D721Med (cell line): Measurements from ENCODE around the gene ACOT12.

ENCODE experiments used
- DNase-seq: peaks from one replicate; pipeline ENCODE4 v3.0.0; 2011; ENCODE audit warnings: low spot score; ENCODE audit not compliant: insufficient read length
- FAIRE-seq: peaks from 2 replicates; lab custom pipeline; 2011; peaks lifted over from hg19 to GRCh38; lab: Jason Lieb, UNC
- TF ChIP-seq, protein P1 (sequence below): IDR thresholded peaks from 2 replicates; pipeline ENCODE4 v1.5.1; 2012; ENCODE audit warnings: mild to moderate bottlenecking, control low read depth; ENCODE audit not compliant: insufficient read depth; ENCODE audit errors: missing control alignments

ACOT12 gene

DNA sequence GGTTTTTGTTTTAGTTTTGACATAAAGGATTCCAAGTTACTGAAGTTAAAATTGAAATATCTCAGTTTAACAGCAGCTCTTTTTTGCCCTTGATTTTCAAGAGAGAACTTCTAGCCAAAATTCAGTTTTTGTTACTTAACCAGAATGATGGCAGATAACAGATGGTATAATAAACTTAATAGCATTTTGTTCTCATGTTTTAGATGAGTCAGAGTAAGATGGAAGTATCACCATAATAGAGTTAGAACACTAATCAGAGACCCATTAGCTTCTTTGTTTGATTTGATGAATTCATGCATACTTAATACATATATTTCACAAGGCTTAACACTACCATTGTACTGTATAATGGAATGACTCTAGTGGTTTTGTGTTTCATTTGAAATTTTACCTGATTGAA is 80.7 kb downstream of the ACOT12 start:
- DNase-seq (no peak), FAIRE-seq (no peak)
- TF ChIP-seq, protein P1, sequence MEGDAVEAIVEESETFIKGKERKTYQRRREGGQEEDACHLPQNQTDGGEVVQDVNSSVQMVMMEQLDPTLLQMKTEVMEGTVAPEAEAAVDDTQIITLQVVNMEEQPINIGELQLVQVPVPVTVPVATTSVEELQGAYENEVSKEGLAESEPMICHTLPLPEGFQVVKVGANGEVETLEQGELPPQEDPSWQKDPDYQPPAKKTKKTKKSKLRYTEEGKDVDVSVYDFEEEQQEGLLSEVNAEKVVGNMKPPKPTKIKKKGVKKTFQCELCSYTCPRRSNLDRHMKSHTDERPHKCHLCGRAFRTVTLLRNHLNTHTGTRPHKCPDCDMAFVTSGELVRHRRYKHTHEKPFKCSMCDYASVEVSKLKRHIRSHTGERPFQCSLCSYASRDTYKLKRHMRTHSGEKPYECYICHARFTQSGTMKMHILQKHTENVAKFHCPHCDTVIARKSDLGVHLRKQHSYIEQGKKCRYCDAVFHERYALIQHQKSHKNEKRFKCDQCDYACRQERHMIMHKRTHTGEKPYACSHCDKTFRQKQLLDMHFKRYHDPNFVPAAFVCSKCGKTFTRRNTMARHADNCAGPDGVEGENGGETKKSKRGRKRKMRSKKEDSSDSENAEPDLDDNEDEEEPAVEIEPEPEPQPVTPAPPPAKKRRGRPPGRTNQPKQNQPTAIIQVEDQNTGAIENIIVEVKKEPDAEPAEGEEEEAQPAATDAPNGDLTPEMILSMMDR, result no peak

DNA sequence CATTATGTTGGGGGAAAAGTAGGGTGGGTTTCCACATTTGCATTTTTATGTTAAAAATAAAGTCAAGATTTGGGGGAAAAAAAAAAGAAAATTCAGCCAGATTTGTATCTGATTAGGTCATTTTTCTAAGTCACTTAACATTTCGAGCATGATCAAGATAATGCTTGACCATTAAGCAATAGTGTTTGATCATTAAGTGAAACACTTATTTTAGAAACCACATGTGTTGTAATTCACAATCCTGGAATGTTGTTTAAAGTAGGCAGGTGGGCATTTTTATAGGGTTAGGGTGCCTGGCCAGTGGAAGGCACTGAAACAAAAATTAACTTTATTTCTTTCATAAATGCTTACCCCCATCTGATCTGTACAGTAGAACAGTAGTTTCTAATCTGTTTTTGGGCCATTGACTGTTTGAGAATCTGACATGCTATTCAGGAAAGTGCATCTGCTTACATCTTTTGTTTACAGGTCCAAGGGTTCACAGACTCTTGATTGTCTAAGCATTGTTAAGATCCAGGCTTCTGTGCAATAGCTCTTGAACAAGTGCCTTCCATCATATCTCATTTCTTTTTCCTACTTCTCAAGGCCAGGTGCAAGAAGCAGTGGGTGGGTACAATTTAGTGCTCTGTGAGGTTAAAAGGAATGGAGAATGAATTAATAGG is 83.4 kb downstream of the ACOT12 start:
- TF ChIP-seq, protein P1, result no peak
- DNase-seq (no peak), FAIRE-seq (no peak)

DNA sequence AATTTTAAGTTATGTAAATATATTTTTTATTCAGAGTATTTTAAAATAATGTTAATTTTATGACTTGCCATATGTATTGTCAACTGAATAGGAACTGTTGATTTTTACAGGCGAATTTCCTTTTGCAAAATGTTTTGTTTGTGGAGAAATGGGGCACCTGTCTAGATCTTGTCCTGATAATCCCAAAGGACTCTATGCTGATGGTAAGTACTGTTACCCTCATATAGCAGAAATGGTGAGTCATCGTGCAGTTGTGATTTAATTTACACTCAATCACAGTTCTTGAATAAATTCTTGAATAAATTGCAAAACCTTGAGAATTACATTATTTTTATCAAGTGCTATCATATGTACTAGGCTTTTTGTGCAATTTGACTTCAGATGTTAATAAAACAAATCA is 85.1 kb downstream of the ACOT12 start:
- DNase-seq (no peak), FAIRE-seq (peak; percentile 6)
- TF ChIP-seq, protein P1, result no peak

DNA sequence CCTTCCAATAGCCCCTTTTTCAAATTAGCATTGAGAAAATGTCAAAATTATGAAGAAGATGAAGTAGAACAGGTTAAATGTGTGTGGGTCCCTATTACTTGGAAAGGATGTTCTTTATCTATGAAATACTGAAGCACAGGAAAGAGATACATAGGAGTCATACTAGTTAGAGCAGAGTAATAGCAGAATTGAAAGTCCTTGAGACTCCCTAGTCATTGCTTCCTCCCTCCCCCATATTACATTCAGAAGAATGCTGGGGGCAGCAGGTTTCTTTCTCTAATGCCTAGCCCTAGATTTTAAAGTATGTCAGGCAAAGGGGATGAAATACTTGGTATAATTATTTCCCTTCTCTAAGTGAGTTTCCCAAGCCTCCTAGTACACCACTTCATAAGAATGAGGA is 88.1 kb downstream of the ACOT12 start:
- FAIRE-seq, result no peak

DNA sequence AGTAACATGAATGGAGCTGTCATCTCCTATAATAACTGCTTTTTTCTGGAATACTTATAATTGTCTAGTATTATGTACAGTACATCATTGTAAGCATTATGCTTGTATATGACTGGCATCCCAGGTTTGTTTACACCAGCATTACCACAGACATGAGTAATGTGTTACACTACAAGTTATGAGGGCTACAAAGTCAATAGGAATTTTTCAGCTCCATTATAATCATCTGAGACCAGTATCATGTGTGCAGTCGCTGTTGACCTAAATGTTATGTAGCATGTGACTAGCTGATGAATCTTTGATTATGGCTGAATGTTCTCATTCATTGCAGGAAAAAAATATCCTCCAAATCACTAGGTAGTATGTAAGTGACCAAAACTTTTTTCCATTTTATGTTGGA is 90.4 kb downstream of the ACOT12 start:
- no peak for DNase-seq
- TF ChIP-seq, protein P1, result no peak
- no peak for FAIRE-seq

More for the DNA sequence above, 88.1 kb downstream of the ACOT12 start:
- DNase-seq, result no peak
- TF ChIP-seq, protein P1, result no peak

DNA sequence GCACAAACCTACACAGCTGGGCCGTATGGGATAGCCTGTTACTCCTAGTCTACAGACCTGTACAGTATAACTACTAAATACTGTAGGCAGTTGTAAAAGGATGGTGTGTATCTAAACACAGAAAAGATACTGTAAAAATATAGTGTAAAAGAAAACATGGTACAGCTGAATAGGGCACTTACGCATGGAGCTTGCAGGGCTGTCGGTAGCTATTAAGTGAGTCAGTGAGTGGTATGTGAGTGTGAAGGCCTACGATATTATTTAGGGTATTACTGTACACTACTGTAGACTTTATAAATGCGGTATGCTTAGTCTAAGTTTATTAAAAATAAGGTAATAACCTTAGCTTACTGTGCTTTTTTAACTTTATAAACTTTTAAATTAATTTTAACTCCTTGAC is 91.3 kb downstream of the ACOT12 start:
- DNase-seq (no peak), FAIRE-seq (no peak)
- TF ChIP-seq, protein P1, result no peak

DNA sequence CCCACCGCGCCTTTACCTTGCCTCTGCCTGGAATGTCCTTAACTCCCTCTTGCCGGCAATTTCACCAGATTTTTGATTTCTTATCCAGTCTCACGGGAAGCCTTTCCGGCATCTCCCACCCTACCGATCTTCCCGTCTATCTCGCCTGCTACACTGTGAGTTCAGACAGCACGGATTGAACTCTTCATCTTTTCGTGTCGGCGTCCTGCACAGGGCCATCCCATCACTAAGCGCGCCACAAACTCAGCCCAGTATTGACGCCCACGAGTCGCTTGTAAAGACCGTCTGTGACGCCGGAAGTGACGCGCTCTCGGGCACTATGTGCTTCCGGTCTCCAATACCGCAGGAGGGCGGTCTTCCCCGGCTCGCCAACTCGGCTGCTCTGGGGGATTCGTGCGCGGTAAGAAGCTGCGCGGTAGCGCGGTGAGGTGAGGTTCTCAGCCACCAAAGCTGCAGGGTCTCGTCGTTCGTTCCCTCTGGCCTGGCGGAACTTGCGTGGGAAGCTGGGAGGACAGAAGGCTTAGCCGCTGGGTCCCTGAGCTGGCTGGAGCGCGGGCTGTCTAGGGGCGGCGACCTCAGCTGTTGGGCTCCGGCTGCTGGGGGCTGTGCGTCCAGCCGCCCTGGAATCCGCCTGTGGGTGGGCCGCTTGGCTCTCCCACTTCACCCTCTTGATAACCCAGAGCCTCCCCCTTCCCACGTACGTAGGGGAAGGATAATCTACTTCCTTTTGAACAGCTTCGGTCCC is 92.5 kb downstream of the ACOT12 start, which contains the start of gene ZCCHC9:
ZCCHC9 (plus strand) TSS at position 317 of the 745 bp plus-strand sequence. CDS start 3,171 bp downstream, outside the sequence.
- FAIRE-seq, result peak; percentile 60

More for the DNA sequence above, 92.5 kb downstream of the ACOT12 start, which contains the start of gene ZCCHC9:
- peak; percentile 42 for DNase-seq
- TF ChIP-seq, protein P1, result peak; percentile 10
